Nephron (organoid): ENCODE data around the gene VKORC1.

Experiments used
- H3K27ac Mint-ChIP-seq, 3 experiments: 2 replicates each; pipeline ENCODE4 v1.8.0; 2020; ENCODE audit warnings: mixed read lengths in 3 of 3, mild to moderate bottlenecking in 2 of 3, moderate library complexity in 1 of 3
- H3K27me3 Mint-ChIP-seq: 2 replicates; pipeline ENCODE4 v1.8.0; 2021; ENCODE audit warnings: low read depth, mild to moderate bottlenecking, moderate library complexity, mixed read lengths
- H3K36me3 Mint-ChIP-seq: 2 replicates; pipeline ENCODE4 v1.8.0; 2020; ENCODE audit warnings: low read depth, mixed read lengths
- H3K4me1 Mint-ChIP-seq: 2 replicates; pipeline ENCODE4 v1.8.0; 2020; ENCODE audit warnings: mixed read lengths
- H3K4me3 Mint-ChIP-seq, 3 experiments: 2 replicates each; pipeline ENCODE4 v1.8.0; 2020; ENCODE audit warnings: mild to moderate bottlenecking in 3 of 3, mixed read lengths in 3 of 3, moderate library complexity in 2 of 3
- H3K9me3 Mint-ChIP-seq: 2 replicates; pipeline ENCODE4 v1.8.0; 2020; ENCODE audit warnings: mixed read lengths
- TF ChIP-seq, protein P1 (sequence below), 3 experiments: fragments of 200-600 bp; sonication (generic); IDR thresholded peaks; one replicate each; pipeline ENCODE4 v1.5.0; 2021; ENCODE audit warnings: antibody characterized with exemption in 3 of 3; ENCODE audit not compliant: unreplicated experiment in 3 of 3

Gene VKORC1

DNA sequence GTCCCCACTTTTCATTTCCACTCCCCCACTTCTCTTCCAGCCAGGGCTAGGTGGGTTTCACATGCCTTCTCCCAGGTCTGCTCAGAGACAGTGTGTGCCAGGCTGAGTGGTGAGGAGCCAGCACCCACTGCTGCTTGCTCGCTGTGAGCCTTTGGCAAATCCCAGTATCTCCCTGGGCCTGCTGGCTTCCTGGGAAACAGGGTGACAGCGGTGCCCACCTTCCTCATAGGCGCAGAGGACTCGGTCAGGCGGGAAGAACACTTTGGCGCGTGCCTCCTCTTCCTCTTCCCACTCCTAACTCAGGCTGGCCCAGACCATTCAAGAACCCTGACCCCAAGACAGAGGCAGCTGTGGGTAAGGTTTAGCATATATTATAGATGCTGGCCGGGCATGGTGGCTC is 5.4 kb downstream of the VKORC1 start:
- TF ChIP-seq, protein P1, sequence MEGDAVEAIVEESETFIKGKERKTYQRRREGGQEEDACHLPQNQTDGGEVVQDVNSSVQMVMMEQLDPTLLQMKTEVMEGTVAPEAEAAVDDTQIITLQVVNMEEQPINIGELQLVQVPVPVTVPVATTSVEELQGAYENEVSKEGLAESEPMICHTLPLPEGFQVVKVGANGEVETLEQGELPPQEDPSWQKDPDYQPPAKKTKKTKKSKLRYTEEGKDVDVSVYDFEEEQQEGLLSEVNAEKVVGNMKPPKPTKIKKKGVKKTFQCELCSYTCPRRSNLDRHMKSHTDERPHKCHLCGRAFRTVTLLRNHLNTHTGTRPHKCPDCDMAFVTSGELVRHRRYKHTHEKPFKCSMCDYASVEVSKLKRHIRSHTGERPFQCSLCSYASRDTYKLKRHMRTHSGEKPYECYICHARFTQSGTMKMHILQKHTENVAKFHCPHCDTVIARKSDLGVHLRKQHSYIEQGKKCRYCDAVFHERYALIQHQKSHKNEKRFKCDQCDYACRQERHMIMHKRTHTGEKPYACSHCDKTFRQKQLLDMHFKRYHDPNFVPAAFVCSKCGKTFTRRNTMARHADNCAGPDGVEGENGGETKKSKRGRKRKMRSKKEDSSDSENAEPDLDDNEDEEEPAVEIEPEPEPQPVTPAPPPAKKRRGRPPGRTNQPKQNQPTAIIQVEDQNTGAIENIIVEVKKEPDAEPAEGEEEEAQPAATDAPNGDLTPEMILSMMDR (IDR thresholded peaks at IDR 0.05; ENCODE audit: unreplicated experiment in 3 of 3) = no peak
- H3K27ac Mint-ChIP-seq = no peak overlapping the region
- H3K27me3 Mint-ChIP-seq = no peaks in the 10 kb centered on the region
- H3K4me3 Mint-ChIP-seq = no peak overlapping the region
- H3K4me1 Mint-ChIP-seq = peaks cover 20% of the 10 kb centered on the region
- H3K9me3 Mint-ChIP-seq = no peaks in the 10 kb centered on the region
- peaks cover 14% of the 10 kb centered on the region for H3K36me3 Mint-ChIP-seq

DNA sequence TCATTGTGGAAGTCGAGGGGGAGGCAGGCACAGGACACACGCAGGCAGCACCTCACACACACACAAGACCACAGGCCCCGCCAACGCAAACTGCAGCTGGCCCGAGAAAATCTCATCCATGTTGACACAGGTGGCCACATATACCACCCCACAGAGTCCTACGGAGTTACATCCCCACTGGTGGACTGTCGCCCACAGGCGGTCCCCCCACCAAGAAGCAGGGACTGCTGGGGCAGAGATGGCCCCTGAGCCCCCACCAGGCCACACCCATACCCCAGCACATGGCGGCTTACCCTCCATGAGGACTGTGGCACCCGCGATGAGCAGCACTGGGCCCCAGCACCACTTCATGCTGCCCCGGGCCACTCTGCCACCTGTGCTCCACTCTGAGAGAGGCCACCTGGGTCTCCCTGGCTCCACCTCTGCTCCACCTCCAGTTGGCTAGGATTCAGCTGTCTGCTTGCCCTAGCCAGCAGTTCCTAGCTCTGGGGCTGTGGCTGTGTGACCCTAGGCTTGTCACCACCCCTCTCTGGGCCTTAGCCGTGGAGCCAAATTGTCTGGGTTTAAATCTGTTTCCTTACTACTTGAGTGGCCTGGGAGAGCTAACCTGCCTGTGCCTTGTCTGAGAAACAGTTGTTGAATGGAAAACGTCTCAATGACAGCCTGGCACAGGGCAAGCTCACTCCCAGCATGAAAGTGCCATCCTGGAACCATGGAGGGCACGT is 6.0 kb downstream of the VKORC1 start, which contains the start of gene PRSS53:
Gene PRSS53 (minus strand): TSS at position 485 of the 725 bp plus-strand sequence. CDS start 134 bp downstream, at position 351.
- H3K36me3 Mint-ChIP-seq = peaks cover 14% of the 10 kb centered on the region
- no peaks in the 10 kb centered on the region for H3K9me3 Mint-ChIP-seq
- no peak within 1 kb of the TSS for H3K4me3 Mint-ChIP-seq
- no peaks in the 10 kb centered on the region for H3K27me3 Mint-ChIP-seq
- no peak within 1 kb of the TSS for H3K27ac Mint-ChIP-seq
- H3K4me1 Mint-ChIP-seq = peaks cover 15% of the 10 kb centered on the region
- TF ChIP-seq, protein P1 (IDR thresholded peaks at IDR 0.05; ENCODE audit: unreplicated experiment in 3 of 3) = no peak

DNA sequence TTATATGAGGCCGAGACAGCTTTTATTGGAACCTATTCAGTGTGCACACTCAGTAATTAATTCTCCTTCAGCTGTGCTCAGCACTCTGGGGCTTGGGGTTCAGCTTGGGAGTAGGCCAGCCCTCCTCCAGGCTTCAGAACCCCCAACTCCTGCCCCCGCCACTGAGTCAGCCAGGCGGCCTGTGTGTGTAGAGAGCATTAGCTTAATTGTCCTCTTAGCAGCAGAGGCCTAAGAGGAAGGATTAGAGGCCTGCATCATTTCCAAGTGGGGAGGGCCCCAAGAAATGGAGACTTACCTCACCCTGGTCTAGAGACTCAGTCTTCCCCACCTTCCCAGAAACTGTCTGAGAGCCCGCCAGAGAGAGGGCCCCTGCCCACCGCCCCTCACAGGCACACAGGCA is 6.6 kb downstream of the VKORC1 start:
- Mint-ChIP-seq H3K36me3 (peaks cover 14% of the 10 kb centered on the region), H3K9me3 (no peaks in the 10 kb centered on the region), H3K27me3 (no peaks in the 10 kb centered on the region), H3K27ac (no peak overlapping the region), H3K4me3 (no peak overlapping the region), H3K4me1 (peaks cover 15% of the 10 kb centered on the region)
- TF ChIP-seq, protein P1 (IDR thresholded peaks at IDR 0.05; ENCODE audit: unreplicated experiment in 3 of 3) = no peak

DNA sequence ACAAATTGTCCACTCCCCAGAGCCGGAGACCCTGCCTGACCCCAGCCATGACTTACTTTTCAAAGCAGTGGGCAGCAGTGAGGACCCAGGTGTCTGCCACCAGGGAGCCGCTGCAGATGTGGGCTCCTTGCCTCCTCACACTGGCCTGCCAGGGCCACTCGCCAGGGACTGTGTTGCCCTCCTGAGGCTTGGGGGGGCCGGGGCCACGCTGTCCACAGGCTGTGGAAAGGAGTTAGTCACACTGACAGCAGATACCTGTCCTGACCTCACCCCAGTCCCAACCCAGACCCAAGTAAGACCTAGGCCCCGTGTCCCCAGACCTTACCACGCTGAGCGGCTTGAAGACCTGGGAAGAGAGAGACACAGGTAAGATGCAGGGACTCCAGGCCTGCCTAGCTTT is 7.1 kb downstream of the VKORC1 start:
- Mint-ChIP-seq H3K36me3 (peaks cover 14% of the 10 kb centered on the region), H3K27ac (no peak overlapping the region), H3K4me1 (peaks cover 16% of the 10 kb centered on the region), H3K27me3 (no peaks in the 10 kb centered on the region), H3K9me3 (no peaks in the 10 kb centered on the region), H3K4me3 (no peak overlapping the region)
- TF ChIP-seq, protein P1 (IDR thresholded peaks at IDR 0.05; ENCODE audit: unreplicated experiment in 3 of 3) = no peak

DNA sequence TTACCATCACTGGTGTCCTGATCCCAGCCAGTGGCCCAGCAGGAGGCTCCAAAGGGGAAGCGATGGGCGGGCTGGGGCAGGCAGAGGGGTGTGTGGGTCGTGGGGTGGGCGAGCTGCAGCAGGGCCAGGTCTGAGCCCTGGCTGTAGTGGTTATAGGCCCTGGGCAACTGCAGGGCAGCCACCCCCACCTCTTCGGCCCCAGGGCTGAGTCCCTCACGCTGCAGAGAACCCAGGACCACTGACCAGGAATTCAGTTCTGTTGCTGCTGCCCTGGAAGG is 8.0 kb downstream of the VKORC1 start:
- peaks cover 21% of the 10 kb centered on the region for H3K4me1 Mint-ChIP-seq

More for the DNA sequence above, 8.0 kb downstream of the VKORC1 start:
- Mint-ChIP-seq H3K36me3 (peaks cover 16% of the 10 kb centered on the region), H3K27me3 (peaks cover 3% of the 10 kb centered on the region), H3K9me3 (no peaks in the 10 kb centered on the region), H3K27ac (peak overlapping the region; percentile 74 to 91 (median 85)), H3K4me3 (peak overlapping the region in 2 of 3 experiments; percentile 1 to 62)
- TF ChIP-seq, protein P1 (IDR thresholded peaks at IDR 0.05; ENCODE audit: unreplicated experiment in 3 of 3) = no peak
